Testis (tissue), 2 donors: ENCODE measurements around the gene ELK3.

Experiments
- CTCF ChIP-seq, 3 experiments: fragments of 450-650 bp in 2 of 3; fragments of 200-600 bp in 1 of 3; sonication (generic) in 1 of 3; IDR thresholded peaks; one replicate each; pipeline ENCODE4 v1.5.1; 2016 to 2019; ENCODE audit warnings: antibody characterized with exemption in 3 of 3, mild to moderate bottlenecking in 2 of 3, moderate library complexity in 1 of 3
- POLR2A ChIP-seq: fragments of 450-650 bp; IDR thresholded peaks from one replicate; pipeline ENCODE4 v1.6.1; 2017; ENCODE audit warnings: antibody characterized with exemption, mild to moderate bottlenecking, moderate library complexity

- TF ChIP-seq CTCF (IDR thresholded peaks at IDR 0.05) (no peak), POLR2A (no peak)
Observed at GRCh38 chr12:96239711-96240635, 45.8 kb downstream of the ELK3 start.
